Left renal pelvis (tissue), 4 donors: ENCODE results near the gene CPNE6. TPM values are rescaled to one million over a fixed set of nuclear protein-coding genes. Genes with fewer than 3 reads are reported as not detected.

Experiments
- DNase-seq, 4 donors: peaks; one replicate each; pipeline ENCODE4 v3.0.0-alpha.2; 2013; ENCODE audit warnings: low read depth in 4 of 4, low spot score in 3 of 4
- polyA plus RNA-seq, 4 donors: library from polyadenylated mRNA; unstranded; fragments of 120-200 nt; gene quantifications; one replicate each; pipeline ENCODE4 v1.2.1, GENCODE V29; 2013; ENCODE audit not compliant: insufficient read length in 4 of 4

Gene CPNE6
- polyA plus RNA-seq, 4 donors = not detected

DNA sequence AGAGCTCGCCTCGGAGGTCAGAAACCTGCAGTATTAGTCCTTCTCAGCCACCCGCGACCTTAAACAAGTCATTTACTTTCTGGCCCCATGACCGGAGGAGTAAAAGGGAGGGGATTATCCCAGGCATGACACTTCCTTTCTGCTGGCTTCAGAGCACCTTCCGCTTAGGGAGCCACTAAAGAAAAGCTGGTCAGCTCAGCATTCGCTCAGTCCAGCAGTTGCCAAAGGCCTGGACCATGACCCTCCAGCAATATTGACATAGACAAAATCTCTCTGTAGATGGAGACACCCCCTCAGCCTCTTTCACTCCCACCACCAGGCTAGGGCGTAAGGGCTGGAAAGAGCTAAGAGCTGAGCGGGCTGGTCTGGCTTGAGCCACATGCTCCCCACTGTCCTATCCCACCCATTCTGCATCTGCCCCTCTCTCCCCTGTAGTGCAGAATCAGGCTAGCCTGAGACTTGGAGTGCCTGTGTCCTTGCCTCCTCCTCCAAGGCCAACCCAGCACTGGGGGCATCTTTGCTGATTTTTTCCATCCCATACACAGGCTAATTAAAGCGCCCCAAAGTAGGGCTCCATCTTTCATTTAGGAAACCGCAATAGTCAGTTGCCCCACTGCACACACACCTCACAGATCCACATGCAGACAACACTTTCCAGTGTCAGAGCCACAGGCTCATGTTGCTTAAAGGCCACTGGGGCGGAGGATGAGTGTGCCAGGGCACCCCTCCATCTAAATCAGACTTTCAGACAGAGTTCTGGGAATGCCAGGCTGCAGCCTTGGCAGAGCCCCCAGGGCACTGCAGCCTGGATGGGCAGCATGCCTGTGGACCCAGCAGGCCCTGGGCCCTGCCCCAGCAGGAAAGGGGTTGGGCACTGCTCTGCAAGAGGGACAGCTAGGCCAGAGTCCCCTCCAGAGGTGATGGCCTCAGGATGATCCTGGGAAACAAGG is 4.0 kb upstream of the CPNE6 start:
- no peak for DNase-seq

- DNase-seq = no peak
These were observed 2.5 kb upstream of the CPNE6 start for GRCh38 chr14:24068711-24069410.

DNA sequence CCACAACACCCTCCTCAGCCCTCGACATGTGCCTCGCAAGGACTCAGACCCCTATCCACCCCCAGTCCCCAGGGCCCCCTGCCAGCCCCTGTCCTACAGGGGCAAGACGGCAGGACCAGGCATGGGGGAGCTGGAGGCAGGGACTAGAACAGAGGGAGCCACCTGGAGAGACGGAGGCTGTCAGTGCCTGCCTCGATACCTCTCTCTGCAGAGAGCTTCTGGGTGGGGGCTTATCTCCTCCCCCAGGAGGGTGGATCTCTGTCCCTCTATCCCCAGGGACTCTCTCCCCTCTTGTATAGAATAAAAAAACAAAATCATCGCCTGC is 2.0 kb upstream of the CPNE6 start:
- no peak for DNase-seq

DNA sequence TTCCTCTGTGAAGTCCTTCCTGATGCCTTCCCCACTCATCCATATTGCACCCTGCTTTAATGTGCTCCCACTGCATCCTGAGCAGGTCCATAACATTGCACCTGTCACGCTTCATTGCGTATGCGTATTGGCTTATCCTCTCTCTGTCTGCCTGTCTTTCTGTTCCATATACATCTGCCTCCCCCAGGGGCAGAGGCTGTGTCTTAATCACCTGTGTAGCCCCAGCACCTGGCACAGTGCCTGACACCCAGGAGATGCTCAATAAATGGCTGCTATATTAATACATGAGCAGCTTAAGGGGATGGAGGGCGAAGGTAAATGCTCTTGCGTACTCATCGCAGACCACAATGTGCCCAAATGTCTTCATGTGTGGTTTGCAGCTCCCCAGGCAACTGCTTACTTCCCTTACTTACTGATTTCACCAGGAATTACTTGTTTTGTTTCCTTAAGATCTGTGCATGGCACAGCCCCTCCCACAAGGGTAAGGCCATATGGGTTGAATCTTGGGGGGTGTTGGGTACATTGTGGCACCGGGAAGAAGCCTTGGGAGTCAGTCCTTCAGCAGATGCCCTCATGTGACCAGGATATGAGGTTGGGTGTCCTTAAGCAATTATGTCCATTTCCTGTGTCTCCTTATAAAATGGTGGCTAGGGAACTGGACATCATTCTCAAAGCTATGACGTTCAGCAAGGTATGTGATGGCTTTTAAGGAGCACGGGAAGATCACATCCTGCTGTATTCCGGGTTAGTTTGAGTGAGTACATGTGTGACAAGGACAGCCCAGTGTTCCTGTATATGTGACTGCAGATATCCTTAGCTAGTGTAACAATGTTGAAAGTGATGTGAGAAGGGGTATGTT is 848 bp upstream of the CPNE6 start:
- no peak for DNase-seq

GRCh38 chr14:24071836-24072430 is 571 bp downstream of the CPNE6 start:
- no peak for DNase-seq

DNA sequence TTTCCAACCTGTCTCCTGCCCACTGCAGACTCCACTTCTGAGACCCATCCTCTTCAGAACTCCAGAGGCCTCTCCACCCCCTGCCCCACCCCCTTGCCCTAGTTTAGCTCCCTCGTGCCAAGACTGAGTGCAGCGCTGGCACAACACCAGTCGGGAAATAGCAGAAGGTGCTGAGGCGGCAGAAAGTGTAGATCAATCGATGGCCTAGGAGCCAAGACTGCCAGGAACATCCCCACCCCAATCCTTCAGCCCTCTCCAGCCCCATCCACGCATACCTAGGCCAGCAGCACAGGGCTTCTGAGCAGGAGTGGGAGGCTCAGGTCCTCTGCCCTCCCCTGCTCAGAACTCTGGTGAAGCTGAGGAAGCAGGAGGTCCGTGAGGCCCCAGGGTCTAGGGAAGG is 1.1 kb downstream of the CPNE6 start:
- no peak for DNase-seq

DNA sequence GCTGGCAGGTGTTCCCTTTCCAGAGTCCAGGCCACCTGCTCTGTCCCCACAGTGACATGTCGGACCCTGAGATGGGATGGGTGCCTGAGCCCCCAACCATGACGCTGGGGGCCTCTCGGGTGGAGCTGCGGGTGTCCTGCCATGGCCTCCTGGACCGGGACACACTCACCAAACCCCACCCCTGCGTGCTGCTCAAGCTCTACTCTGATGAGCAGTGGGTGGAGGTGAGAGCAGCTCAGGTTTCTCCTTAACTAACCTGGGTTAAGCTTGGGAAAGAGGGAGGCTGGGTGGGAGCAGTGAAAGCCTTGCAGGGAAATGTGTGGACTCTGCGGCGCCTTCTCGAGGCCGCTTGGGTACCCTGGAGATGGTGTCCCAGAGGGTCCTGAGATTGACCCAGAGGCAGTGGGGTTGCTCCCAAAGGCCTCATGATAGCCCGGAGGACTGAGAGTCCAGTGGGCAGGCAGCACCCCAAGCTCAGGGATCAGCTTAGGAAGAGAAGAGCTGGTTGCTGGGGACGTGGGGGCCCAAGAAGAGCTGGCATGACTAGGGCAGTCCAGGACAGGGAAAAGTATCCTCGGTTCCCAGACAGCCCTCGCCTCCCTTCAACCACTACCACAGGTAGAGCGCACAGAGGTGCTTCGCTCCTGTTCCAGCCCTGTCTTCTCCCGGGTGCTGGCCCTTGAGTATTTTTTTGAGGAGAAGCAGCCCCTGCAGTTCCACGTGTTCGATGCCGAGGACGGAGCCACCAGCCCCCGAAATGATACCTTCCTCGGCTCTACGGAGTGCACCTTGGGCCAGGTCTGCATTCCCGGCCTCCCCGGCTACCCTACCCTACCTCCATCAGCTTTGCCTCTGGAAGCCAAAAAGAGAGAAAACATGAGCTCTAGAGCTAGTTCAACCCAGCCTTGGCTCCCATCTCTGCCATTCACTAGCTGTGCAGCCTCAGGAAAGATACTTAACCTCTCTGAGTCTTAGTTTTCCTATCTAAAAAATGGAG is 1.8 kb downstream of the CPNE6 start:
- DNase-seq = no peak

DNA sequence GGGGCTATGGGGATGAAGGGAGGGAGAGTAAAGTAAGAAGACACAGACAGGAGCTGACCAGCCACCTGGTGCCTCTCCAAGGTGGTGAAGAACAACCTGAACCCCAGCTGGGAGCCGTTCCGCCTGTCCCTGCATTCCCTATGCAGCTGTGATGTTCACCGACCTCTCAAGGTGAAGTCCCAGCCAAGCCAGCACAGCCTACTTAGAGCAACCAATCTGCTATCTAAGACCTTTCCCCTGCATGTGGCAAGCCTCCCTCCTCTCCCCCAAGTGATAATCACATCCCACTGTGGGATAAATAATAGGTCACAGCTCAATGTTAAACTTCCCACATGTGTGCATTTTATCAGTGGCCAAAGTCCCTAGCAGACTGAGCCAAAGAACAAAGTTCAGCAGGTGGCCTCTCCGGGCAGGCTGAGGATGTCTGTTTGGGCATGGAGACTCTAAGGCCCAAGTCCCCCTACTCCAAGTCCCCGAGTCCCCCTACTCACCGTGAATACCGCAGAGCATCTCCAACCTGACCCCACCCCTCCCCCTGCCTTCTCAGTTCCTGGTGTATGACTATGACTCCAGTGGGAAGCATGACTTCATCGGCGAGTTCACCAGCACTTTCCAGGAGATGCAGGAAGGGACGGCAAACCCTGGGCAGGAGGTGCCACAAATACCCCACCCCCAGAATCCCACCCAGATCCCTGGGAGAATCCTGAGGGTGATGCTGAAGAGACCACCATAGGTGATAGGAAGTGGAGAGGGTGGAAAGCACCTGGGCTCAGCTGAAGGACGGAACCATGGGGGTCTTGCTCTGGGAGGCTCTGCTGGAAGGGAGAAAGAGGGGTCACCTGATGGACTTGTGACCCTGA is 3.5 kb downstream of the CPNE6 start:
- DNase-seq = no peak

GRCh38 chr14:24075485-24076301 is 4.3 kb downstream of the CPNE6 start:
- no peak for DNase-seq

DNA sequence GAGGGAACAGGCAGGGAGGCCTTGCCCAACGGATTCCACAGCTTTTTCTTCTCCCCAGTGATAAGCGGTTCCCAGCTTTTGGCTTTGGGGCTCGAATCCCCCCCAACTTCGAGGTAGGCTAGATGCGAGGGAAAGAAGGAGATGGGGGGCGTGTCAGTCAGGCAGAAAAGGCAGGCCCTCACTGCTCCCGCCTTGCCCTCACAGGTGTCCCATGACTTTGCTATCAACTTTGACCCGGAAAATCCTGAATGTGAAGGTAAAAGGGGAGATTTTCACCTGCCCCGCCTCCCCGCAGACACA is 4.9 kb downstream of the CPNE6 start:
- no peak for DNase-seq

DNA sequence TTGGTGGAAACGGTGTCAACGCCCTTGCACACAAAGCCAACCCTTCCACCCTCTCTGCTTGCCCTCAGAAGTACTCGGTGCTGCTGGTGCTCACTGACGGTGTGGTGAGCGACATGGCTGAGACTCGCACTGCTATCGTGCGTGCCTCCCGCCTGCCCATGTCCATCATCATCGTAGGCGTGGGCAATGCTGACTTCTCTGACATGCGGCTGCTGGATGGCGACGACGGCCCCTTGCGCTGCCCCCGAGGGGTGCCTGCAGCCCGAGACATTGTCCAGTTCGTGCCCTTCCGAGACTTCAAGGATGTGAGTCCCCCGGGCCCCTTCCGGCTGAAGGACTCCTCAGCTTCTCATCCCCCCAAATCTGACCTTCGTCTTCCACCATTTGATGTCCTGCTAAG is 5.7 kb downstream of the CPNE6 start:
- DNase-seq = no peak

- no peak for DNase-seq
These were observed 6.8 kb downstream of the CPNE6 start for GRCh38 chr14:24078146-24078545.

GRCh38 chr14:24079491-24080141 is 8.3 kb downstream of the CPNE6 start:
- no peak for DNase-seq

GRCh38 chr14:24080142-24080530 is 8.8 kb downstream of the CPNE6 start:
- DNase-seq = no peak

DNA sequence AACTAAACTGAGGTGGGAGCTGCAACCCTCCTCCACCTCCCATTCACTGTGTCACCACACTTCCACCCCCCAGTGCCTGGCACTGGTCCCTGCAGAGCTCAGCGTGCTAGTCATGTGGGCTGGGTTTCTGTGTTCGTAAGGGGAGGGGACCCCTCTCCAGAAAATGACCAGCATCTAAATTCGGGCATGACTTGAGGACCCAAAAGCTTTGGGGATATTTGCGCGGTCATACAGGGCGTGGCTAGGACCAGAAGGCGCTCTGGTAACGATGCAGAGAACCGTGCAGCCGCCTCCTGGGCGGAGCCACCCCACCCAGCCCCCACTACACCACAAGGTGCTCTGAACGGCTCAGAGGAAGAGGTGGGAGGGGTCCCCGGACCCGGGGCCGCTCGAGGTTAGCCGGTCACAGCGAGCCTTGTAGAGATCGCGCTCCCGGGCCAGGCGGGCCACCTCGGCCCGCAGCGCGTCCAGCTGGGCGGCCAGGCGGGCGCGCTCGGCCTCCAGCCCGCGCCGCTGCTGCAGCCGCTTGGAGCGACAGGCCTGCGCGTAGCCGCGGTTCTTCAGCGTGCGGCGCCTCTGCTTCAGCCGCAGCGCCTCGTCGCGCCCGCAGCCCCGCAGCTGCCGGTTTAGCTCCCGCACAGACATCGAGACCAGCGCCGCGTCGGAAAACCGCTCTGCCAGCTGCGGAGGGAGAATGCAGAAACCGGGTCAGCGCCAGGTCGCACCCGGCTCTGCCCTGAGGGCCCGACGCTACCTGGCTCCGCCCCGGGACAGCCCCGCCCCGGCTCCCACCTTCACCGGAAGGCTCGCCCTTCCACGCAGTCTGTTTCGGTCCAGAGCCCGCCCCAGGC is 9.8 kb downstream of the CPNE6 start:
- DNase-seq = no peak

DNA sequence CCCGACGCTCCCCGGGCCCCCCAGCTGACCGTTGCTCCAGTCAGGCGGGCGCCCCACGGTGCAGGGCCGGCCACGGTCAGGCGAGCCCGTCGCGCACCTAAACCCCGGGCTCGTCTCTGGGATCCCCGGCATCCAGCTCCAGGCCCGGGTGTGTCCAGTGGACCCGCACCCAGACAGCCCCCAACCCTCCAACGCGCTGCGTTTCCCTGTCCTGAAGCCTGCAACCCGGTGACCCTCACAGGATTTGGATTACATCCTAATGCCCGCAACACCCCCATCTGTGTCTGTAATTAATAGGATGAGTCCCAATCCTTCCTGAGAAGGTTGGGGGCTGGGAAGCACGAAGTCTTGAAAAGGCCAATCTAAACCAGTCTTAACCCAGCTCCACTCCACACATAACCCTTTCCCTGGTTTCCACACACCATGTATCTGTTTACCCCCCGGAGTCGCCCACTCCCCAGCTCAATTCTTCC is 10.4 kb downstream of the CPNE6 start:
- no peak for DNase-seq
